HL-60 (cell line): Measurements from ENCODE around the gene MICAL2.

Source experiments
- DNase-seq, 2 experiments: peaks; one replicate each; pipeline ENCODE4 v3.0.0-alpha.2; 2010 to 2020; ENCODE audit warnings: low read depth in 1 of 2, low spot score in 1 of 2
- H3K27ac ChIP-seq: fragments of 250-450 bp; sonication (Bioruptor Pico); replicated peaks from 2 replicates; pipeline ENCODE4 v1.5.1; 2020; ENCODE audit warnings: mild to moderate bottlenecking, moderate library complexity
- H3K27me3 ChIP-seq: fragments of 250-450 bp; sonication (Bioruptor Pico); 2 replicates; pipeline ENCODE4 v1.5.1; 2021; ENCODE audit warnings: mild to moderate bottlenecking, moderate library complexity; ENCODE audit not compliant: insufficient read depth, poor library complexity, severe bottlenecking
- H3K4me3 ChIP-seq: replicated peaks from 2 replicates; pipeline ENCODE4 v1.5.1; 2011; ENCODE audit warnings: mild to moderate bottlenecking, control low read depth, low read length; ENCODE audit not compliant: insufficient read depth
- CTCF ChIP-seq: IDR thresholded peaks from one replicate; pipeline ENCODE4 v1.5.1; 2011; ENCODE audit warnings: low read length, control low read depth, inconsistent platforms; ENCODE audit not compliant: insufficient read depth
- GABPA ChIP-seq: IDR thresholded peaks from 2 replicates; pipeline ENCODE4 v1.6.1; 2012; ENCODE audit warnings: low read depth
- POLR2AphosphoS5 ChIP-seq: IDR thresholded peaks from 2 replicates; pipeline ENCODE4 v1.6.1; 2012; ENCODE audit warnings: low read depth
- SPI1 ChIP-seq: IDR thresholded peaks from 2 replicates; pipeline ENCODE4 v1.6.1; 2012; ENCODE audit warnings: low read depth, mild to moderate bottlenecking, borderline replicate concordance
- TF ChIP-seq, protein P1 (sequence below): IDR thresholded peaks from 2 replicates; pipeline ENCODE4 v1.6.1; 2012; ENCODE audit warnings: low read depth; ENCODE audit not compliant: insufficient replicate concordance

MICAL2 gene

DNA sequence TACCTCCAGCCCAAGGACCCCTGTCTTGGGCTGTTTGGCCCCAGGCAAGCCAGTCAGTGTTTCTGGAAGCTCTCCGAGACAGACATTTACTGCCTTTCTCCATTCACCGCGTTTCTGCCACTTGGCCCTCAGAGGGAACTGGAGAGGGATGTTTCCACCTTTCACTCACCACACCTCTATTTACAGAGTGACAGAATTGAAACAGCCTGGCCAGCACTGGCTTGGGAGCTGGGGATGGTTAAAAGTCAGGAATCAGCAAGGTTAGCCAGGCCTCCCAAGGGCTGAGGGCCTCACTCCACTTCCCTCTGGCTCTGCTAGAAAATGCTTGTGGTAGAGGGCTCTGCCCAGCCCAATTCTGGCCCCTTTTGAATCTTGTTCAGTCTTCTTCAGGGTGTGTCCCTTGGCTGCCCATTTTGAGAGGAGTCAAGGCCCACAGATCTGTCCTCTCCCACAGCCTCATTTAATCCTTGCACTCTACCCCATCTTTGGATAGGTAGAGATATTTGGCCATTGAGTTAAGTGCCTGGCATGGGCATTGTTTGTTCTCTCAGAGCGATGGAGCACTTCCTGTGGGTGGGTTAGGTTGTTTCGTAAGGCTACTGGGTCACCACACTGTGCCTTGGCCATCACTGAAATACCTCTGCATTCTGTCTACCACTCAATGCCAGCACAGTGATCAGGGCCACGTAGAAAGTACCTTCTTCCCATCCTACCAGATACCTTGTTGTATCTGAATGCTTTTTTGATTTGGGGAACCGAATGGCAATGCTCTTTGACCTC, 119.2 kb downstream of the MICAL2 start:
- no peak overlapping the region for H3K27ac ChIP-seq
- no peaks in the 10 kb centered on the region for H3K27me3 ChIP-seq
- H3K4me3 ChIP-seq, result no peak overlapping the region
- TF ChIP-seq, protein P1, sequence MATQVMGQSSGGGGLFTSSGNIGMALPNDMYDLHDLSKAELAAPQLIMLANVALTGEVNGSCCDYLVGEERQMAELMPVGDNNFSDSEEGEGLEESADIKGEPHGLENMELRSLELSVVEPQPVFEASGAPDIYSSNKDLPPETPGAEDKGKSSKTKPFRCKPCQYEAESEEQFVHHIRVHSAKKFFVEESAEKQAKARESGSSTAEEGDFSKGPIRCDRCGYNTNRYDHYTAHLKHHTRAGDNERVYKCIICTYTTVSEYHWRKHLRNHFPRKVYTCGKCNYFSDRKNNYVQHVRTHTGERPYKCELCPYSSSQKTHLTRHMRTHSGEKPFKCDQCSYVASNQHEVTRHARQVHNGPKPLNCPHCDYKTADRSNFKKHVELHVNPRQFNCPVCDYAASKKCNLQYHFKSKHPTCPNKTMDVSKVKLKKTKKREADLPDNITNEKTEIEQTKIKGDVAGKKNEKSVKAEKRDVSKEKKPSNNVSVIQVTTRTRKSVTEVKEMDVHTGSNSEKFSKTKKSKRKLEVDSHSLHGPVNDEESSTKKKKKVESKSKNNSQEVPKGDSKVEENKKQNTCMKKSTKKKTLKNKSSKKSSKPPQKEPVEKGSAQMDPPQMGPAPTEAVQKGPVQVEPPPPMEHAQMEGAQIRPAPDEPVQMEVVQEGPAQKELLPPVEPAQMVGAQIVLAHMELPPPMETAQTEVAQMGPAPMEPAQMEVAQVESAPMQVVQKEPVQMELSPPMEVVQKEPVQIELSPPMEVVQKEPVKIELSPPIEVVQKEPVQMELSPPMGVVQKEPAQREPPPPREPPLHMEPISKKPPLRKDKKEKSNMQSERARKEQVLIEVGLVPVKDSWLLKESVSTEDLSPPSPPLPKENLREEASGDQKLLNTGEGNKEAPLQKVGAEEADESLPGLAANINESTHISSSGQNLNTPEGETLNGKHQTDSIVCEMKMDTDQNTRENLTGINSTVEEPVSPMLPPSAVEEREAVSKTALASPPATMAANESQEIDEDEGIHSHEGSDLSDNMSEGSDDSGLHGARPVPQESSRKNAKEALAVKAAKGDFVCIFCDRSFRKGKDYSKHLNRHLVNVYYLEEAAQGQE, result no peak
- DNase-seq, result no peak

DNA sequence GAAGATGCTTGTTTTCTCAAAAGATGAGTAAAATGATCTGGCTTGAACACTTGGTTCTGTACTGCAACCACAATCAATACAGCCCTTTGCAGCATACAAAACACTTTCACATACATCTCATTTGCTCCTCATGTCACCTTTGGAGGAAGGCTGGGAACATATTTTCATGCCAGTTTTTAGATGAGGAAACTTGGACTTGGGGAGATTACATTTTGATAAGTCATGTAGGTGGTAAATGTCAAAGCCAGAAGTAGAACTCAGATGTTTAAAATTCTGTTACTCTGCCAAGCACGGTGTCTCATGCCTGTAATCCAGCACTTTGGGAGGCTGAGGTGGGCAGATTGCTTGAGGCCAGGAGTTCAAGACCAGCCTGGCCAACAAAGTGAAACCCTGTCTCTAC, 121.8 kb downstream of the MICAL2 start:
- no peak overlapping the region for H3K27ac ChIP-seq
- no peak for DNase-seq
- H3K27me3 ChIP-seq, result no peaks in the 10 kb centered on the region
- H3K4me3 ChIP-seq, result no peak overlapping the region
- TF ChIP-seq GABPA (no peak), CTCF (no peak), SPI1 (no peak), POLR2AphosphoS5 (no peak)
- TF ChIP-seq, protein P1, result no peak

DNA sequence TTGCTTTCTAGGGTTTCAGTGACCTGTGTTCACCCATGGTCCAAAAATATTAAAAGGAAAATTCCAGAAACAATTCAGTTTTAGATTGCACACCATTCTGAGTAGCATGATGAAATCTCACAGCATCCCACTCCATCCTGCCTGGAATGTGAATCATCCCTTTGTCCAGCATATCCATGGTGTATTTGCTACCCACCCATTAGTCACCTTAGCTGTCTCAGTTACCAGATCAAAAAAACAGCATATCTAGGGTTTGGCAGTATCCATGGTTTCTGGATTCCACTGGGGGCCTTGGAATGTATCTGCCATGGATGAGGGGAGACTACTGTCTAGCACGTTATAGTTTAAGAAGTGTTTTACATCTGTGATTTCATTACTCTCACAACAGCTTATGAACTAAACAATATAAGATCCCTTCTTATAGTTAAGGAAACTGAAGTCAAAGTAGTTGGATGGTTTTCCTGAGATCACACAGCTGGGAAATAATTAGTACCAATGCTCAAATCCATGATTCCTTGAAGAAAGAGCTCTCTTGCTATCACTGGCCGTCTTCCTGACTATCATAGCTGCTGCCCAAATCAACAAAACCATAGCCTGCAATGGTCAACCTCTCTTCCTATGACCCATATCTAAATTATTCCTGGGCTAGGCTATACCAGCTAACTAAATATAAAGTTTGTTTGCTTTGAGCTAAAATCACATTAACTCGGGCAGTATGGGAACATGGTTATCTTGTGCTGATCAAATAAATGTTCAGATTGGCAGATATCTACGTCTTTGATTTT, 122.6 kb downstream of the MICAL2 start:
- Histone ChIP-seq H3K4me3 (no peak overlapping the region), H3K27me3 (no peaks in the 10 kb centered on the region), H3K27ac (no peak overlapping the region)
- TF ChIP-seq POLR2AphosphoS5, result no peak
- no peak for TF ChIP-seq GABPA
- no peak for TF ChIP-seq CTCF
- no peak for TF ChIP-seq SPI1
- TF ChIP-seq, protein P1, result no peak
- DNase-seq, result no peak
